HAP-1 (cell line): ENCODE results near the gene YJU2.
"Not testable (repeated sequence)": the region's sequence is repeated elsewhere in the genome, so short reads cannot be mapped to it uniquely, and the experiment has no call there.

Experiments used
- DNase-seq, 2 experiments: peaks; one replicate each; pipeline ENCODE4 v3.0.0-alpha.2; 2016 to 2020; ENCODE audit warnings: low spot score in 2 of 2
- H3K27me3 ChIP-seq: fragments of 250-450 bp; sonication (Bioruptor Pico); 2 replicates; pipeline ENCODE4 v1.5.1; 2020; ENCODE audit warnings: low read depth, mild to moderate bottlenecking, moderate library complexity
- H3K36me3 ChIP-seq: fragments of 250-450 bp; sonication (Bioruptor Pico); replicated peaks from 2 replicates; pipeline ENCODE4 v1.5.1; 2020; ENCODE audit warnings: mild to moderate bottlenecking
- H3K4me1 ChIP-seq: fragments of 250-450 bp; sonication (Bioruptor Pico); 2 replicates; pipeline ENCODE4 v1.5.1; 2020; ENCODE audit warnings: mild to moderate bottlenecking
- H3K4me3 ChIP-seq: fragments of 250-450 bp; sonication (Bioruptor Pico); 2 replicates; pipeline ENCODE4 v1.5.1; 2020; ENCODE audit warnings: mild to moderate bottlenecking, moderate library complexity
- H3K9me3 ChIP-seq: fragments of 250-450 bp; sonication (Bioruptor Pico); 2 replicates; pipeline ENCODE4 v1.5.1; 2020; ENCODE audit warnings: mild to moderate bottlenecking, moderate library complexity
- in situ Hi-C: fragments of 300-500 bp; cut with MboI; formaldehyde crosslinking; loops from 3 replicates; pipeline ENCODE4 v1.14.3; 2020; ENCODE audit warnings: low sequenced_read_pairs, inconsistent platforms, mixed read lengths

The YJU2 gene

GRCh38 chr19:4267101-4267900 lies 20.4 kb downstream of the YJU2 start:
- H3K4me3 ChIP-seq, result no peak overlapping the region
- peaks cover 6% of the 10 kb centered on the region for H3K36me3 ChIP-seq
- no peaks in the 10 kb centered on the region for H3K4me1 ChIP-seq
- in situ Hi-C loops, result loop anchor here (5.0 kb wide), 1 partner anchor 85 kb away; no protein-coding TSS in a partner anchor
- peak; percentile 54 to 82 for DNase-seq
- no peaks in the 10 kb centered on the region for H3K9me3 ChIP-seq
- no peaks in the 10 kb centered on the region for H3K27me3 ChIP-seq

- H3K4me1 ChIP-seq, result no peaks in the 10 kb centered on the region
- H3K9me3 ChIP-seq, result no peaks in the 10 kb centered on the region
- in situ Hi-C loops, result loop anchor here (5.0 kb wide), 1 partner anchor 84 kb away; no protein-coding TSS in a partner anchor
- H3K4me3 ChIP-seq, result no peak overlapping the region
- peaks cover 6% of the 10 kb centered on the region for H3K36me3 ChIP-seq
- DNase-seq, result no peak
- no peaks in the 10 kb centered on the region for H3K27me3 ChIP-seq
These were observed 21.3 kb downstream of the YJU2 start for GRCh38 chr19:4267901-4268815.

GRCh38 chr19:4268816-4269430 lies 22.0 kb downstream of the YJU2 start:
- no peak overlapping the region for H3K4me3 ChIP-seq
- no peaks in the 10 kb centered on the region for H3K9me3 ChIP-seq
- H3K4me1 ChIP-seq, result no peaks in the 10 kb centered on the region
- H3K36me3 ChIP-seq, result peaks cover 6% of the 10 kb centered on the region
- no peaks in the 10 kb centered on the region for H3K27me3 ChIP-seq
- no peak for DNase-seq
- in situ Hi-C loops, result loop anchor here (5.0 kb wide), 1 partner anchor 83 kb away; no protein-coding TSS in a partner anchor

DNA sequence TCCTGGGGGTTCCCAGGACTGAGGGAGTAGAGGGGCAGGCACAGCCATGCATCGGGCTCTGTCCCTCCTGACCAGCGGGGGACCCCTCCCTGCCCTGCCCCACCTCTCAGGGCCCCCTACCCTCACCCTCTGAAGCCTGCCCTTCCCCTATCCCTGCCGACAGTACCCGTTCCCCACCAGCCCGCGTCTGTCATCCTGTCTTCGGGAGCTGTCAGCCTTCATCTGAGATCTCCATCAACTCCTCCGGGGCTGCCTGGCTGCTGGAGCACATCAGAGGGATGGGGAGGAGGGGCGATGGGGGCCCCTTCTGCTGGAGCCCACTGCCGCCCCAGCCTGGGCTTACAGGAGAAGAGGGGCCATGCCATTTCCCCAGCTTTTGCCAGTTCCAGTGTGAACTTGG lies 26.0 kb downstream of the YJU2 start:
- peaks cover 3% of the 10 kb centered on the region for H3K27me3 ChIP-seq
- H3K36me3 ChIP-seq, result peaks cover 6% of the 10 kb centered on the region
- in situ Hi-C loops, result no loop called here
- no peaks in the 10 kb centered on the region for H3K4me1 ChIP-seq
- no peaks in the 10 kb centered on the region for H3K9me3 ChIP-seq
- no peak for DNase-seq
- no peak overlapping the region for H3K4me3 ChIP-seq

DNA sequence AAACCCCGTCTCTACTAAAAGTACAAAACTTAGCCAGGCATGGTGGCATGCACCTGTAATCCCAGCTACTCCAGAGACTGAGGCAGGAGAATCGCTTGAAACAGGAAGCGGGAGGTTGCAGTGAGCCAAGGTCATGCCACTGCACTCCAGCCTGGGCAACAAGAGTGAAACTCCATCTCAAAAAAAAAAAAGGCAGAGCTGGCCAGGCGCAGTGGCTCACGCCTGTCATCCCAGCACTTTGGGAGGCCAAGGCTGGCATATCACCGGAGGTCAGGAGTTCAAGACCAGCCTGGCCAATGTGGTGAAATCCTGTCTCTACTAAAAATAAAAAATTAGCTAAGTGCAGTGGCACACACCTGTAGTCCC lies 27.4 kb downstream of the YJU2 start:
- H3K4me3 ChIP-seq, DNase-seq, H3K36me3 ChIP-seq, H3K4me1 ChIP-seq, in situ Hi-C loops, H3K9me3 ChIP-seq: not testable (repeated sequence)
- peaks cover 13% of the 10 kb centered on the region for H3K27me3 ChIP-seq

DNA sequence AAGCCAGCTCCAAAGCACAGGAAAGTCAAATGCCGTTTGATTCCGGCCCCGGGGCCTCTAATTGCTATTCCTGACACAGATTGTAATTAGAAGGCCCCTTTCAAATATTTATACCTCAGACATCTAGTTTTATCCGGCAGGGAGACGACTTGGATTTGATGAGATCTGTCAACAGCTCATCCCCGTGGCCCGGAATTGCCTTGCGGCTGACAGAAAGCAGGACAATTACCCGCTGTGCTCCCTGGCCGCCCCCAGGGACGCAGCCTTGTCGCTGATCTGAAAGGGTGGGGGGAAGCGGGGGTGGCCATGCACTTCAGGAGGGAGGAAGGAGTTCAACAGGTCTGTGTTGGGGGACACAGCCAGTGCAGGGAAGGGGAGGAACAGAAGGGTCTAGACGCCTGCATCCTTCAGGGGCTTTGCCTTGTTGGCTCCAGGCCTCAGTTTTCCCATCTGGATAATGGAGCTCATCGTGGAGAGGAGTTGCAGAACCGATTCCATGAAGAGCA lies 30.4 kb downstream of the YJU2 start:
- peaks cover 40% of the 10 kb centered on the region for H3K27me3 ChIP-seq
- no peaks in the 10 kb centered on the region for H3K4me1 ChIP-seq
- in situ Hi-C loops, result no loop called here
- H3K9me3 ChIP-seq, result no peaks in the 10 kb centered on the region
- H3K4me3 ChIP-seq, result no peak overlapping the region
- H3K36me3 ChIP-seq, result no peaks in the 10 kb centered on the region
- peak in 1 of 2 experiments; percentile 26 for DNase-seq

DNA sequence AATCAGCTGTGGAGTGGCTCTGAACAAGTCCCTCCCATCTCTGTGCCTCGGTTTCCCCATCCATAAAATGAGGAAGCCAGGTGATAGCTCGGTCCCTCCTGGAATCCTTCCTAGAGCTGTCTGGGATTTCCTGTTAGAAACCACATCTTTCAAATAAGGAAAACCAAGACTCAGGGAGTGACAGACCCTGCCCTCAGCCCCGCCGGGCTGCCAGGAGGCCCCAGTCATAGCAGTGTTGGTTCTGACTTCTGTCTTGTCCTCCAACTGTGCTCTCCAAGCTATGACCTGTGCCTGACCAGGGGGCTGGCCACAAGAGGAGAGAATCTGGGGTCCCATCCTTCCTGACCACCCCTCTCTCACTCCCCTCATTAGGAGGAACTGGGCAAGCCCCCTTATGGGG lies 31.1 kb downstream of the YJU2 start:
- Histone ChIP-seq H3K4me3 (no peak overlapping the region), H3K4me1 (no peaks in the 10 kb centered on the region), H3K27me3 (peaks cover 48% of the 10 kb centered on the region), H3K36me3 (no peaks in the 10 kb centered on the region), H3K9me3 (no peaks in the 10 kb centered on the region)
- DNase-seq, result no peak
- in situ Hi-C loops, result no loop called here

GRCh38 chr19:4278419-4279266 lies 31.8 kb downstream of the YJU2 start, which contains the start of gene SHD:
SHD (plus strand) TSS chr19:4279266; CDS start chr19:4280064, 798 bp downstream.
- no peaks in the 10 kb centered on the region for H3K4me1 ChIP-seq
- no peaks in the 10 kb centered on the region for H3K9me3 ChIP-seq
- H3K4me3 ChIP-seq, result no peak within 1 kb of the TSS; the same call in 1 of the 2 replicates
- peaks cover 52% of the 10 kb centered on the region for H3K27me3 ChIP-seq
- H3K36me3 ChIP-seq, result no peaks in the 10 kb centered on the region
- in situ Hi-C loops, result no loop called here
- DNase-seq, result no peak

DNA sequence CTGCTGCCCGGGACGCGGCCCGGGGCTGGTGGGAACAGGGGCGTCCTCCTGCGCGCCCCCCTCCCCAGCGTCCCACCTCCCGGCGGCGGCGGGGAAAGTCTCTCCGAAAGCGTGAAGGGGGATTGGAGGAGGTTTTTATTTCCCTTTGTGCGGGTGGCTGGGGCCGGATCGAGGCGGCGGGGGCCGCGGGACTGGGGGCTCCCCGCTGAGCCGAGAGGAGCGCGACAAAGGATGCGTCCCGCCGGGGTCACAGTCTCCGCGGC lies 32.3 kb downstream of the YJU2 start:
- DNase-seq, result no peak
- Histone ChIP-seq H3K4me1 (no peaks in the 10 kb centered on the region), H3K27me3 (peaks cover 55% of the 10 kb centered on the region), H3K4me3 (no peak overlapping the region; the same call in 1 of the 2 replicates), H3K9me3 (no peaks in the 10 kb centered on the region), H3K36me3 (no peaks in the 10 kb centered on the region)
- in situ Hi-C loops, result no loop called here

DNA sequence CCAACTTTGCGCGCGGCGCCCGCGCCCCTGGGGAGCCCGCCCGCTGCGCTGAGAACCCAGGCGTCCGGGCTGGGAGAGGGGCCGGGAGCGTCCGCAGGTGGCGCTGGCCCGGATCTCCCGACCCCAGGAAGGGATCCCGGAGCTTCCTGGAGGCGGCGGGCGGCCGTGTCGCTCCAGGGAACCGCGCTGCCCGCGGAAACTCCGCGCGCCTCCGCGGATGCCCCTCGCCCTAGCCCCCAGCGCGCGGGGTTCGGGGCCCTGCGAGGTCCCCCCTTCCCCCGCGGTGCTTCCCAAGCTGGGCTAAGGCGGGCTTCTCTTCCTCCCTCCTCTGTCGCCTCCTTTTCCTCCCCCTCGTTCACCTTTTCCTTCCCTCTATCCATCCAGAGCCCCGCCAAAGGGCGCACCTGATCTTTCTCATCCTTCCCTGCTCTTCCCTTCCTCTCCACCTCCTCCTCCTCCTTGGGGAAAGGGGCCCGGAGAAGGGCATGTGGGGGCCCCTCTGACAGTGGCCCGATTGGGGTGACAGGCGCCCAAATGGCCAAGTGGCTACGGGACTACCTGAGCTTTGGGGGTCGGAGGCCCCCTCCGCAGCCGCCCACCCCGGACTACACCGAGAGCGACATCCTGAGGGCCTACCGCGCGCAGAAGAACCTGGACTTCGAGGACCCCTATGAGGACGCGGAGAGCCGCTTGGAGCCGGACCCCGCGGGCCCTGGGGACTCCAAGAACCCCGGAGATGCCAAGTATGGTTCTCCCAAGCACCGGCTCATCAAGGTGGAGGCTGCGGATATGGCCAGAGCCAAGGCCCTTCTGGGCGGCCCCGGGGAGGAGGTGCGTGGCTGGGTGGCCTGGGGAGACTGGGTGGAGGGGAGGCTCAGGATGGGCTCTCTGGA lies 32.9 kb downstream of the YJU2 start:
- in situ Hi-C loops, result no loop called here
- H3K4me3 ChIP-seq, result no peak overlapping the region; the same call in 1 of the 2 replicates
- H3K4me1 ChIP-seq, result no peaks in the 10 kb centered on the region
- peaks cover 56% of the 10 kb centered on the region for H3K27me3 ChIP-seq
- H3K36me3 ChIP-seq, result no peaks in the 10 kb centered on the region
- H3K9me3 ChIP-seq, result no peaks in the 10 kb centered on the region
- DNase-seq, result peak in 1 of 2 experiments; percentile 27

DNA sequence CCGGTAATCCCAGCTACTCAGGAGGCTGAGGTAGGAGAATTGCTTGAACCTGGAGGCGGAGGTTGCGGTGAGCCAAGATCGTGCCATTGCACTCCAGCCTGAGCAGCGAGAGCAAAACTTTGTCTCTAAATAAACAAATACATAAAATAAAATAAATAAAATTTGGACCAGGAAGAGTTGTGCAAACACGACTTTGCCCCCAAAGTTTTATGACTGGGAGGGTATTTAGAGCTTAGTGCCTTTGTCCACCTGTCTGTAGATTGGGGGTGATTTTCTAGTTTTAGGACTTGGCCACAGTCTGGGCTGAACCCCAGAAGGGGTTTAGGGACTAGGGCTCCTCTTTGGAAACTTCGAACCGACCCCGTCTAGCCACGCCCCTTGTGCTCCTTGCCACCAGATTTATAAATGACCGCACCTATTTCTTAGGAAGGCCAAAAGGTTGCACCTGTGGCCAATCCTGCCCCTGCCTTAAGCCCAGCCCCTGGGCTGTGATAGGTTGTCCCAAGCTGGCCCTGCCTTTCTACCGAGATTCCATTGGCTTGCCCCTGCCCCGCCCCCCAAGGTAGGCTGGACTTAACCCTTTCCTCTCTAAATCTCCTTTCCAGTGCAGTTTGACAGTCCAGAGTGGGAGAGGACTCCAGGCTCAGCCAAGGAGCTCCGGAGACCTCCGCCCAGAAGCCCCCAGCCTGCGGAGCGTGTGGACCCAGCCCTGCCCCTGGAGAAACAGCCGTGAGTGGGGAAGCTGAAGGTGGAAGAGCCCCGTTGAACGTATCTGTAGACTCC lies 37.5 kb downstream of the YJU2 start:
- DNase-seq, result peak; percentile 65 to 88
- H3K4me3 ChIP-seq, result peak overlapping the region; percentile 6; the same call in 1 of the 2 replicates
- in situ Hi-C loops, result no loop called here
- no peaks in the 10 kb centered on the region for H3K9me3 ChIP-seq
- H3K27me3 ChIP-seq, result peaks cover 47% of the 10 kb centered on the region
- no peaks in the 10 kb centered on the region for H3K4me1 ChIP-seq
- no peaks in the 10 kb centered on the region for H3K36me3 ChIP-seq
